MM.1S (cell line): ENCODE data around the gene OTUD1.

Experiments
- DNase-seq: peaks from one replicate; pipeline ENCODE4 v3.0.0-alpha.2; 2015
- H2AFZ ChIP-seq: fragments of 300-600 bp; sonication (generic); 2 replicates; pipeline ENCODE4 v1.6.0; 2016; ENCODE audit warnings: antibody characterized with exemption, low read length
- H3F3A ChIP-seq: fragments of 300-600 bp; sonication (generic); 2 replicates; pipeline ENCODE4 v1.6.1; 2016; ENCODE audit warnings: mild to moderate bottlenecking, antibody characterized with exemption, low read length, moderate library complexity, mixed read lengths; ENCODE audit not compliant: insufficient read depth
- H3K27ac ChIP-seq: fragments of 300-600 bp; sonication (generic); 2 replicates; pipeline ENCODE4 v1.5.1; 2016; ENCODE audit warnings: mild to moderate bottlenecking, low read length
- H3K27me3 ChIP-seq: fragments of 300-600 bp; sonication (generic); replicated peaks from 2 replicates; pipeline ENCODE4 v1.6.0; 2016; ENCODE audit warnings: low read length; ENCODE audit not compliant: insufficient read depth
- H3K36me3 ChIP-seq: fragments of 300-600 bp; sonication (generic); replicated peaks from 2 replicates; pipeline ENCODE4 v1.6.1; 2016; ENCODE audit warnings: mild to moderate bottlenecking, low read length, mixed read lengths; ENCODE audit not compliant: insufficient read depth
- H3K4me1 ChIP-seq: fragments of 300-600 bp; sonication (generic); 2 replicates; pipeline ENCODE4 v1.6.1; 2016; ENCODE audit warnings: low read length, mixed read lengths
- H3K4me2 ChIP-seq: fragments of 300-600 bp; sonication (generic); 2 replicates; pipeline ENCODE4 v1.6.0; 2016; ENCODE audit warnings: low read depth, low read length
- H3K4me3 ChIP-seq: fragments of 300-600 bp; sonication (generic); 2 replicates; pipeline ENCODE4 v1.5.1; 2016; ENCODE audit warnings: low read length, mixed read lengths
- H3K79me2 ChIP-seq: fragments of 300-600 bp; sonication (generic); 2 replicates; pipeline ENCODE4 v1.6.1; 2016; ENCODE audit warnings: mixed run types, low read length, mixed read lengths
- H3K9ac ChIP-seq: fragments of 300-600 bp; sonication (generic); 2 replicates; pipeline ENCODE4 v1.6.1; 2016; ENCODE audit warnings: low read length, mixed read lengths
- H3K9me2 ChIP-seq: fragments of 300-600 bp; sonication (generic); replicated peaks from 2 replicates; pipeline ENCODE4 v1.6.1; 2016; ENCODE audit warnings: mild to moderate bottlenecking, low read length, mixed read lengths; ENCODE audit not compliant: insufficient read depth
- H3K9me3 ChIP-seq: fragments of 300-600 bp; sonication (generic); replicated peaks from 2 replicates; pipeline ENCODE4 v1.6.1; 2016; ENCODE audit warnings: mild to moderate bottlenecking, low read length, mixed read lengths; ENCODE audit not compliant: insufficient read depth
- H4K20me1 ChIP-seq: fragments of 300-600 bp; sonication (generic); 2 replicates; pipeline ENCODE4 v1.6.1; 2016; ENCODE audit warnings: mild to moderate bottlenecking, low read length, moderate library complexity, mixed read lengths; ENCODE audit not compliant: insufficient read depth
- EZH2 ChIP-seq: fragments of 300-600 bp; sonication (generic); optimal IDR thresholded peaks from 2 replicates; pipeline ENCODE3; 2017; ENCODE audit warnings: low read depth, mild to moderate bottlenecking, antibody characterized with exemption, low read length, mixed read lengths
- EZH2phosphoT487 ChIP-seq: fragments of 300-600 bp; sonication (generic); IDR thresholded peaks from 2 replicates; pipeline ENCODE4 v1.6.1; 2018; ENCODE audit warnings: antibody characterized with exemption, low read length
- TF ChIP-seq, protein P1 (sequence below): fragments of 300-600 bp; sonication (generic); IDR thresholded peaks from 2 replicates; pipeline ENCODE4 v1.5.1; 2016; ENCODE audit warnings: antibody characterized with exemption, low read length, mixed read lengths

OTUD1 gene

DNA sequence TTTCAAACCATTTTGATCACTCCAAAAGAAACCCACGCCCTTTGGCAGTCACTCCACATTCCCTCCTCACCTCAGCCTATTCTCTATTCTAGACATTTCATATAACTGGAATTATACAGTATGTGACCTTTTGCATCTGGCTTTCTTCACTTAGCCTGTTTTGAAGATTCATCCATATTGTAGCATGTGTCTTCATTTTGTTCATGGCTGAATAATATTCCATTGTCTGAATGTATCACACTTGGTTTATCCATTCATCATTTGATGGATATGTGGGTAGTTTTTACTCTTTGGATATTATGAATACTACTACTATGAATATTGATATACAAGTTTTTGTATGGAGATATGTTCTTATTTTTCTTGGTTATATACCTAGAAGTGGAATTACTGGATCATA lies 3.5 kb upstream of the OTUD1 start:
- TF ChIP-seq, protein P1, sequence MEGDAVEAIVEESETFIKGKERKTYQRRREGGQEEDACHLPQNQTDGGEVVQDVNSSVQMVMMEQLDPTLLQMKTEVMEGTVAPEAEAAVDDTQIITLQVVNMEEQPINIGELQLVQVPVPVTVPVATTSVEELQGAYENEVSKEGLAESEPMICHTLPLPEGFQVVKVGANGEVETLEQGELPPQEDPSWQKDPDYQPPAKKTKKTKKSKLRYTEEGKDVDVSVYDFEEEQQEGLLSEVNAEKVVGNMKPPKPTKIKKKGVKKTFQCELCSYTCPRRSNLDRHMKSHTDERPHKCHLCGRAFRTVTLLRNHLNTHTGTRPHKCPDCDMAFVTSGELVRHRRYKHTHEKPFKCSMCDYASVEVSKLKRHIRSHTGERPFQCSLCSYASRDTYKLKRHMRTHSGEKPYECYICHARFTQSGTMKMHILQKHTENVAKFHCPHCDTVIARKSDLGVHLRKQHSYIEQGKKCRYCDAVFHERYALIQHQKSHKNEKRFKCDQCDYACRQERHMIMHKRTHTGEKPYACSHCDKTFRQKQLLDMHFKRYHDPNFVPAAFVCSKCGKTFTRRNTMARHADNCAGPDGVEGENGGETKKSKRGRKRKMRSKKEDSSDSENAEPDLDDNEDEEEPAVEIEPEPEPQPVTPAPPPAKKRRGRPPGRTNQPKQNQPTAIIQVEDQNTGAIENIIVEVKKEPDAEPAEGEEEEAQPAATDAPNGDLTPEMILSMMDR = no peak
- TF ChIP-seq EZH2 (no peak), EZH2phosphoT487 (no peak)
- Histone ChIP-seq H3K9me3 (no peaks in the 10 kb centered on the region), H3K9me2 (no peaks in the 10 kb centered on the region), H3F3A (0 out of 2 replicates have a peak, but pooled peaks cover 9% of the 10 kb centered on the region), H2AFZ (no peak overlapping the region), H3K36me3 (no peaks in the 10 kb centered on the region), H3K4me2 (no peak overlapping the region), H3K27ac (no peak overlapping the region), H3K9ac (no peak overlapping the region), H3K4me1 (no peaks in the 10 kb centered on the region), H3K27me3 (no peaks in the 10 kb centered on the region), H3K4me3 (no peak overlapping the region), H3K79me2 (peaks cover 5% of the 10 kb centered on the region), H4K20me1 (no peaks in the 10 kb centered on the region)
- no peak for DNase-seq

DNA sequence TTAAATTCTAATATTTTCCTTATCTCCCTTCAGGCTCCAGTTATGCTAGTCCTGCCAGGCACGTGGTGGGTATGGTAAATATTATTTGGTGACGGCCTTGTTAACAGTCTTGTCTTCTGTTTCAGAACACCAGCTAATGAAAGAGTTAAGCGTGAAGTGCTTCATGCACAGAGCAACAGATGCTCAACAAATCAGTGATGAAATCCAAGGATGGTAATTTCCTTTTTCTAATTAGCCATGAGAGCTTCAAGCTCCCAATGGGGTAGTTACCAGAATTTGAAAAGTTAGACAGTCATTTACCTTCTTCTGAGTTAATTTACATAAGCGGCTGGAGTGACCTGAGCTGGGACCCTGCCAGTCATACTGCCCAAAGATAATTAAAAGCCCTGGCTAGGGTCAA lies 1.9 kb upstream of the OTUD1 start:
- Histone ChIP-seq H3K4me3 (no peak overlapping the region), H4K20me1 (no peaks in the 10 kb centered on the region), H2AFZ (no peak overlapping the region), H3K9ac (no peak overlapping the region), H3K9me3 (no peaks in the 10 kb centered on the region), H3K4me2 (no peak overlapping the region), H3K9me2 (no peaks in the 10 kb centered on the region), H3K36me3 (no peaks in the 10 kb centered on the region), H3K27me3 (no peaks in the 10 kb centered on the region), H3K4me1 (peaks cover 3% of the 10 kb centered on the region; the same call in 1 of the 2 replicates), H3K27ac (no peak overlapping the region), H3F3A (0 out of 2 replicates have a peak, but pooled peaks cover 14% of the 10 kb centered on the region), H3K79me2 (peaks cover 21% of the 10 kb centered on the region)
- TF ChIP-seq, protein P1 = no peak
- no peak for TF ChIP-seq EZH2phosphoT487
- no peak for TF ChIP-seq EZH2
- DNase-seq = no peak

DNA sequence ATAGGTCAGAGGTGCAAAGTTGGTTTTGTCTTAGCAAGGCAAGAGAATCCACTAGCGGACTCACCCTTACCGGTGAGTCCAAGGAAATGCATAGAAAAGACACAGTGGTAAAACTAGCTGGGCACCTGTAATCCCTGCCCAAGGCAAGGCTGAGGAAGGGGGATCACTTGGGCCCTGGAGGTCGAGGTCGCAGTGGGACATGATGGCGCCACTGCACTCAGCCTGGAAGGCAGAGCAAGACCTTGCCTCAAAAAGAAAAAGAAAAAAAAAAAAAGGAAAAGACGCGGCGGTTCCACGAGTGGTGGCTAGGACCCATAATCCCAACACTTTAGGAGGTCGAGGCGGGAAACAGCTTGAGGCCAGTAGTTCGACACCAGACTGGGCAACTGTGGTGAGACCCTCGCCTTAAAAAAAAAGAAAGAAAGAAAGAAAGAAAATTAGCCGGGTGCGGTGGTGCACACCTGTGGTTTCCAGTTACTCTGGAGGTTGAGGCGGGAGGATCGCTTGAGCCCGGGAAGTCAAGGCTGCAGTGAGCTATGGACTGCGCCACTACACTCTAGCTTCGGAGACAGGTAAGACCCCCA lies 820 bp upstream of the OTUD1 start:
- TF ChIP-seq EZH2 (no peak), EZH2phosphoT487 (no peak)
- TF ChIP-seq, protein P1 = no peak
- no peaks in the 10 kb centered on the region for H3K36me3 ChIP-seq
- peak overlapping the region; percentile 93 for H2AFZ ChIP-seq
- H3K9me3 ChIP-seq = no peaks in the 10 kb centered on the region
- H4K20me1 ChIP-seq = no peaks in the 10 kb centered on the region
- peak overlapping the region; percentile 78 for H3K4me3 ChIP-seq
- H3K4me2 ChIP-seq = peak overlapping the region; percentile 81; the same call in 1 of the 2 replicates
- no peaks in the 10 kb centered on the region for H3K9me2 ChIP-seq
- H3K4me1 ChIP-seq = peaks cover 8% of the 10 kb centered on the region; the same call in 1 of the 2 replicates
- peak overlapping the region; percentile 65 for H3K9ac ChIP-seq
- H3K27me3 ChIP-seq = no peaks in the 10 kb centered on the region
- 0 out of 2 replicates have a peak, but pooled peaks cover 14% of the 10 kb centered on the region for H3F3A ChIP-seq
- DNase-seq = no peak
- H3K27ac ChIP-seq = no peak overlapping the region; the same call in 1 of the 2 replicates
- peaks cover 32% of the 10 kb centered on the region for H3K79me2 ChIP-seq
